Stimulated activated CD8-positive, alpha-beta memory T cell treated with anti-CD3 and anti-CD28 coated beads, Interleukin-4, amount 100 ng/mL, for 24 hours (primary cell): ENCODE measurements around the gene ARHGEF1.

Source experiments
- DNase-seq: peaks from one replicate; pipeline ENCODE4 v3.0.0-alpha.2; 2020; ENCODE audit warnings: low read depth

ARHGEF1 gene

GRCh38 chr19:41883821-41884733 lies 1.1 kb downstream of the ARHGEF1 start:
- peak; percentile 85 for DNase-seq

- peak; percentile 51 for DNase-seq
Measured at GRCh38 chr19:41886761-41887710, 4.1 kb downstream of the ARHGEF1 start.

GRCh38 chr19:41887711-41888382 lies 4.9 kb downstream of the ARHGEF1 start:
- peak; percentile 81 for DNase-seq

- DNase-seq = no peak
Measured at GRCh38 chr19:41888926-41889325, 5.9 kb downstream of the ARHGEF1 start.

GRCh38 chr19:41889896-41890295 lies 6.9 kb downstream of the ARHGEF1 start:
- no peak for DNase-seq

- DNase-seq = no peak
Measured at GRCh38 chr19:41890936-41891335, 8.0 kb downstream of the ARHGEF1 start.

- DNase-seq = no peak
Measured at GRCh38 chr19:41892173-41892902, 9.4 kb downstream of the ARHGEF1 start.

- DNase-seq = no peak
Measured at GRCh38 chr19:41893899-41894298, 10.9 kb downstream of the ARHGEF1 start.

- no peak for DNase-seq
Measured at GRCh38 chr19:41894350-41894749, 11.4 kb downstream of the ARHGEF1 start.

GRCh38 chr19:41895745-41896580 lies 13.0 kb downstream of the ARHGEF1 start:
- no peak for DNase-seq

- no peak for DNase-seq
Measured at GRCh38 chr19:41896581-41896942, 13.6 kb downstream of the ARHGEF1 start.

GRCh38 chr19:41897181-41897580 lies 14.2 kb downstream of the ARHGEF1 start:
- no peak for DNase-seq

- DNase-seq = no peak
Measured at GRCh38 chr19:41897820-41898219, 14.8 kb downstream of the ARHGEF1 start.

- DNase-seq = no peak
Measured at GRCh38 chr19:41898235-41898634, 15.3 kb downstream of the ARHGEF1 start.

GRCh38 chr19:41901707-41902360 lies 18.9 kb downstream of the ARHGEF1 start:
- DNase-seq = no peak

- DNase-seq = no peak
Measured at GRCh38 chr19:41902594-41902993, 19.6 kb downstream of the ARHGEF1 start.

- DNase-seq = no peak
Measured at GRCh38 chr19:41903193-41903953, 20.4 kb downstream of the ARHGEF1 start.

- no peak for DNase-seq
Measured at GRCh38 chr19:41904118-41904870, 21.3 kb downstream of the ARHGEF1 start.
